ENCODE measurements around the gene ATP5MC3.

ATP5MC3 gene

DNA sequence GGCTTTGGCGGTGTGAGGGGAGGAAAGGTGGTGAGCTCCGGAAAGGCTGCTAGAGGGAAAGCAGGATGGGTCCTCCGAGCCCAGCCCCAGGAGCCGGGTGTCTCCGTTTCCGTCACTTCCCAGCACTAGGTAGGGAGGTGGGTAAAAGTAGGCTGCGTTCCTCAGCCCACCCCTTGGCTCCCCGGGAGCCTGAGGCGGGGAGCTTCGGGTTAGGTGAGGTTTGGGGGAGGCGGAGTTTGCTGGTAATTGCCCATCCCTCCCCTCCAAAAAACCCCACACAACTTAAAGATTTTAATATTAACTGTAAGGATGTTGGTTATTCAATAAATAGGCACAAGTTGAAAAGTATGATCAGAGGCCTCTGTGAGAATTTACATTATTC, 13.0 kb downstream of the ATP5MC3 start:
- H3K4me1 ChIP-seq (ENCODE audit: control insufficient read depth, insufficient read depth, low read length, unreplicated experiment), result peaks cover 15% of the 10 kb centered on the region
- peaks cover 41% of the 10 kb centered on the region for H3K79me2 ChIP-seq (ENCODE audit: control insufficient read depth, insufficient read depth, low read length, unreplicated experiment)
- H3K27me3 ChIP-seq (ENCODE audit: insufficient read depth, low read length), result no peaks in the 10 kb centered on the region
- peak overlapping the region; percentile 31; the same call in 1 of the 2 replicates for H3K27ac ChIP-seq (ENCODE audit: low read depth, low read length)
- no peak overlapping the region for H2AFZ ChIP-seq (ENCODE audit: low read length, unreplicated experiment)
- H3K36me3 ChIP-seq (ENCODE audit: insufficient read depth, low read length), result no peaks in the 10 kb centered on the region
- peak overlapping the region; percentile 89 for H3K4me3 ChIP-seq (ENCODE audit: low read depth, low read length)

DNA sequence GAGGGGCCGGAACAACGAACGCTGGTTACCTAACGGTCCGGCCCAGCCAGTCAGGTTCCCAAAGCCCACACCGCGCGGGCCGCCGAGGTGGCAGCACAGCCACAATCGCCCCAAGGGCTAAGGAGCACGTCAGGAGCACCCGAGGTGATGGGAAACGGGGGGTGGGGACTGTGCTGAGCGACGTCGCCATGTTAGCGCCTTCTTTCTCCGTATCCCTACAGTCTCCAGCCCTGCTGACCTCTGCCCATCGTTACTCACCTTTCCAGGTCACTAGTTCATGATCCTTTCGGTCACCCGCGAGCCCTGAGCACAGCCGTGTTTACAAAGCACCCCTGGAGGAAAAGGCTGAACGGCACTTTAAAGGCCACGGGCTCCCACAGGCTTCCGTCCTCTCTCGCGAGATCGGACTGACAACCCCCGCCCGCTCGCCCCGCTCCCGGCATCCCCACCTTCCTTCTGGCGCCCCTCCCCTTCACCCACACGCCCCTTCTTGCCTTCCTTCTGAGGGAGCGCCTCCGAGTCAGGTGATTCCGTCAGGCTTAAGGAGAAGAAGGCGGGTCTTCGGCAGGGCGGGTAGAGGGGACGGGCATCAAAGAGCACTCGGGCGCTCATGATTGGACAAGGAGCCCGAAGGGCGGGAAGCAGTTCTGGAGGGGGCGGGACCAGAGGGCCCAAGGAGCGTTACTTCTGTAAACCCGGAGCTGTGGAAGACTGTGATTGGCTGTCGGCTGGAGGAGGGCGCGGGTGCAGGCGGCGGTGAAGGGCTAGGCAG, 13.5 kb downstream of the ATP5MC3 start, which contains the start of gene ATF2:
Gene ATF2, minus strand, starts transcription at position 412 of the 772 bp plus-strand sequence. CDS start 31,760 bp downstream, outside the sequence.
- Histone ChIP-seq H3K27me3 (ENCODE audit: insufficient read depth, low read length) (no peaks in the 10 kb centered on the region), H3K36me3 (ENCODE audit: insufficient read depth, low read length) (no peaks in the 10 kb centered on the region), H3K4me1 (ENCODE audit: control insufficient read depth, insufficient read depth, low read length, unreplicated experiment) (peaks cover 15% of the 10 kb centered on the region), H3K79me2 (ENCODE audit: control insufficient read depth, insufficient read depth, low read length, unreplicated experiment) (peaks cover 45% of the 10 kb centered on the region), H2AFZ (ENCODE audit: low read length, unreplicated experiment) (peak within 1 kb of the TSS; percentile 88), H3K4me3 (ENCODE audit: low read depth, low read length) (peak within 1 kb of the TSS; percentile 89), H3K27ac (ENCODE audit: low read depth, low read length) (peak within 1 kb of the TSS; percentile 78)

DNA sequence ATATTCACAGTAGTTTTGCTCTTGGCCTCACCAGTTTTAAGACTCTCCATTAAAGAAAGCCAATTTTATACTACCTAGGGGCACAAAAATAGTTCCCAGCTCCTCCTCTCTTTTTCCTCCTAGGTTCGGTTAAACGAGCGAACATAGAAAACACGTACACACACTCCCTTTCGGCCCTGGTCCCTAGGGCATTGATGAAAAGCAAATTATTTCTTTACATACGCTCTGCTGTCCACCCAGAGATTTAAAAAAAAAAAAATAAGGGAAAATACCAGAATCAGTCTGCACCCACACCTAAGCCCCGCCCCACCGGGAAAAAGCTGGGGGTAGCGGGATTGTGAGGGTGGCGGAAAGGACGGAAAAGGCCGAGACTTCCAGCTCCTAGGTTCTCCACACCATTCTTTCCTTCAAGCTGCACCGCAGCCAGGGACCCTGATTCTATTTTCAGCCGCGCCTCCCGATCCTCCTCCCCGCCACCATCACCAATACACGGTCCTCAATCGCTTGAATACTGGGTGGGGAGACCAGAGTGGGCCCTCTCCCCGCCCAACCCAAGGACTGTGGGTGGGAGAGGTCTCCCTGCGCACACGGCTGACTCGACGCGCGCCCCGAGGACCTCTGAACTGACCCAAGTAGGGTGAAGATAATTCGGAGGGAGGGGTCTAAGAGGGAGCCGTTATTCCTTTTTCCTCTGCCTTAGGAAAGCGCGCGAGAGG, 14.3 kb downstream of the ATP5MC3 start:
- H2AFZ ChIP-seq (ENCODE audit: low read length, unreplicated experiment), result peak overlapping the region; percentile 88
- peaks cover 50% of the 10 kb centered on the region for H3K79me2 ChIP-seq (ENCODE audit: control insufficient read depth, insufficient read depth, low read length, unreplicated experiment)
- no peaks in the 10 kb centered on the region for H3K36me3 ChIP-seq (ENCODE audit: insufficient read depth, low read length)
- peak overlapping the region; percentile 89 for H3K4me3 ChIP-seq (ENCODE audit: low read depth, low read length)
- peaks cover 15% of the 10 kb centered on the region for H3K4me1 ChIP-seq (ENCODE audit: control insufficient read depth, insufficient read depth, low read length, unreplicated experiment)
- H3K27ac ChIP-seq (ENCODE audit: low read depth, low read length), result peak overlapping the region; percentile 78
- H3K27me3 ChIP-seq (ENCODE audit: insufficient read depth, low read length), result no peaks in the 10 kb centered on the region

DNA sequence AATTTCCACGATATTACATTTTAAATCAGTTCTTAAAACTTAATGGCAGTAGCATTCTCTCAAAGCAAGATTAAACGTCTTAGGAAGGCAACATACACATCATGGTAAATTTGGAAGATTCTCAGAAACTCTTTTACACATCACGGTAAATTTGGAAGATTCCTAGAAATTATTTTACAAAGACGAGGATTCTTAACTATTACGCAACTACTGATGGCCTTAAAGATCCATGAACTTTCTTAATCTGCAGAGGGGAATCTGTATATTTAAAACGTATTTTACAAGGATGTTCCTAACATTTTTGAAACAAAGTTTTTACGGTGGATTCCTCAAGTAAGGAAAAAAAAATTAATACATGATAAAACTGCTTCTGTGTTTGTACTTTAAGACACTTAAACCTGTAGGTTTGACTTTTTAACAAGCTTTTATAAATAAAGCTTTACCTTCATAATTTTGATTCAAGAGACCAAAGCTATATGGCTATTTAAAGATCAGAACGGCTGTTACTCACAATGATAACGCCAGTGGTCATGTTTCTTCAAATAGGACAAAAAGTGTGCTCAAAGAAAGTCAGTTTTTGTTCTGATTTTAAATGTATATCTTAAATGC, 15.2 kb downstream of the ATP5MC3 start:
- Histone ChIP-seq H3K27ac (ENCODE audit: low read depth, low read length) (peak overlapping the region; percentile 78; the same call in 1 of the 2 replicates), H3K36me3 (ENCODE audit: insufficient read depth, low read length) (no peaks in the 10 kb centered on the region), H3K79me2 (ENCODE audit: control insufficient read depth, insufficient read depth, low read length, unreplicated experiment) (peaks cover 59% of the 10 kb centered on the region), H2AFZ (ENCODE audit: low read length, unreplicated experiment) (no peak overlapping the region), H3K27me3 (ENCODE audit: insufficient read depth, low read length) (no peaks in the 10 kb centered on the region), H3K4me3 (ENCODE audit: low read depth, low read length) (peak overlapping the region; percentile 89), H3K4me1 (ENCODE audit: control insufficient read depth, insufficient read depth, low read length, unreplicated experiment) (peaks cover 15% of the 10 kb centered on the region)

DNA sequence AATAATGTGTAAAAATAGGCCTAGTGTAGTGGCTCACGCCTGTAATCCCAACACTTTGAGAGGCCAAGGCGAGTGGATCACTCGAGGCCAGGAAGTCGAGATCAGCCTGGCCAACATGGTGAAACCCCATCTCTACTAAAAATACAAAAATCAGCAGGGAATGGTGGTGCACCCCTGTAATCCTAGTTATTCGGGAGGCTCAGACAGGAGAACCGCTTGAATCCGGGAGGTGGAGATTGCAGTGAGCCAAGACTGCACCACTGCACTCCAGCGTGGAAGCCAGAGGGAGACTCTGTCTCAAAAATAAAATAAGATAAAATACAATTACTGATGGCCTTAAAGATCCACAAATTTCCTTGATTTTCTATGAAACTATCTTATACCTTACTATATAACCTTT, 17.3 kb downstream of the ATP5MC3 start:
- peaks cover 79% of the 10 kb centered on the region for H3K79me2 ChIP-seq (ENCODE audit: control insufficient read depth, insufficient read depth, low read length, unreplicated experiment)
- H3K27me3 ChIP-seq (ENCODE audit: insufficient read depth, low read length), result no peaks in the 10 kb centered on the region
- H3K4me3 ChIP-seq (ENCODE audit: low read depth, low read length), result no peak overlapping the region
- no peak overlapping the region for H3K27ac ChIP-seq (ENCODE audit: low read depth, low read length)
- H3K36me3 ChIP-seq (ENCODE audit: insufficient read depth, low read length), result no peaks in the 10 kb centered on the region
- no peak overlapping the region for H2AFZ ChIP-seq (ENCODE audit: low read length, unreplicated experiment)
- peaks cover 13% of the 10 kb centered on the region for H3K4me1 ChIP-seq (ENCODE audit: control insufficient read depth, insufficient read depth, low read length, unreplicated experiment)

DNA sequence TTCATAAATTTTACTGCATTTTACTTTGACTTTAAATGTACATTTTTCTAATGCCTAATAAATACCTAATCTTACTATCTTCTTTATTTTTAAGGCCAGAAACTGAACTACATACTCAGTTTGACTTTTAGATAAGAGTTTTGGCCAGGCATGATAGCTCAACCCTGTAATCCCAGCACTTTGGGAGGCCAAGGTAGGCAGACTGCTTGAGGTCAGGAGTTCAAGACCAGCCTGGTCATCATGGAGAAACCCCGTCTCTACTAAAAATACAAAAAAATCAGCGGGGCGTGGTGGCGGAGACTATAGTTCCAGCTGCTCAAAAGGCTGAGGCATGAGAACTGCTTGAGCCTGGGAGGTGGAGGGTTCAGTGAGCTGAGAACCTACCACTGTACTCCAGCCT, 22.6 kb downstream of the ATP5MC3 start:
- Histone ChIP-seq H3K36me3 (ENCODE audit: insufficient read depth, low read length) (no peaks in the 10 kb centered on the region), H3K27ac (ENCODE audit: low read depth, low read length) (no peak overlapping the region), H2AFZ (ENCODE audit: low read length, unreplicated experiment) (no peak overlapping the region), H3K27me3 (ENCODE audit: insufficient read depth, low read length) (no peaks in the 10 kb centered on the region), H3K4me1 (ENCODE audit: control insufficient read depth, insufficient read depth, low read length, unreplicated experiment) (peaks cover 11% of the 10 kb centered on the region), H3K79me2 (ENCODE audit: control insufficient read depth, insufficient read depth, low read length, unreplicated experiment) (peaks cover 89% of the 10 kb centered on the region), H3K4me3 (ENCODE audit: low read depth, low read length) (no peak overlapping the region)

DNA sequence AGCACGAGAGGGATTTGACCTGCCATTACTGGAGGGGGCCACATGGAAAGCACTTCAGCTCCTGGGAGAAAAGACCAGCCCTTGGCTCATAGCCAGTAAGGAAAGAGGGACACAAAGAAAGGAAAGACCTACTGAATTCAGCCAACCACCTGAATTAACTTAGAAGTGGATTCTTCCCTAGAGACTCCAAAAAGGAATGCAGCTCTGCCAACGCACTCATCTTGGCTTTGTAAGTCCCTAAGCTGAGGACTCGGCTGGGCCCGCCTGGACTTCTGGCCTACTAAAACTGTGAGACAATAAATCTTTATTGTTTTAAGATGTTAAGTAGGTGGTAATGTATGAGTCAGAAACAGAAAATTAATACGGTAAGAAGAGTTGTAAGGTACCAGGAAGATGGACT, 25.0 kb downstream of the ATP5MC3 start:
- Histone ChIP-seq H3K27me3 (ENCODE audit: insufficient read depth, low read length) (no peaks in the 10 kb centered on the region), H3K36me3 (ENCODE audit: insufficient read depth, low read length) (no peaks in the 10 kb centered on the region), H3K4me1 (ENCODE audit: control insufficient read depth, insufficient read depth, low read length, unreplicated experiment) (peaks cover 18% of the 10 kb centered on the region), H3K79me2 (ENCODE audit: control insufficient read depth, insufficient read depth, low read length, unreplicated experiment) (peaks cover 92% of the 10 kb centered on the region), H3K27ac (ENCODE audit: low read depth, low read length) (no peak overlapping the region), H2AFZ (ENCODE audit: low read length, unreplicated experiment) (no peak overlapping the region), H3K4me3 (ENCODE audit: low read depth, low read length) (no peak overlapping the region)

DNA sequence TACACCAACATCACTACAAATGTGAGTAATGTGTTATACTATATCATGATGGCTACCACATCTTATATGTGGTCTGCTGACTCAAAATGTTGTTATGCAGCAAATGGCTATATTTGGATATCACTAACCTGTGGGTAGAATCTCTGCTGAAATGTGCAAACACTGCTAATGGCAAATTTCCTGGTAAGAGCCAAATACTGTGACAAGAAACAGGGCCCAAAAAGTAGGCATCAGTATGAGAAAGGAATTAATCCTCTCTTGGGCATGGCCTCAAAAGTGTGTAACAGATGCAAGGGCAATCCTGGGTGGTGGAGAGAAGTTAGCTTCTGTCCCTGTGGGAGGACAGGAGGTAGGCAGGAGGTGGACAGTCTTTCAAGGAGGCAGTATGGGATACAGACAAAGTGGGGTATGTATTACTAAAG, 26.8 kb downstream of the ATP5MC3 start:
- no peak overlapping the region for H2AFZ ChIP-seq (ENCODE audit: low read length, unreplicated experiment)
- peak overlapping the region; percentile 49 for H3K27ac ChIP-seq (ENCODE audit: low read depth, low read length)
- H3K36me3 ChIP-seq (ENCODE audit: insufficient read depth, low read length), result peaks cover 3% of the 10 kb centered on the region
- peaks cover 88% of the 10 kb centered on the region for H3K79me2 ChIP-seq (ENCODE audit: control insufficient read depth, insufficient read depth, low read length, unreplicated experiment)
- H3K4me3 ChIP-seq (ENCODE audit: low read depth, low read length), result no peak overlapping the region
- no peaks in the 10 kb centered on the region for H3K27me3 ChIP-seq (ENCODE audit: insufficient read depth, low read length)
- H3K4me1 ChIP-seq (ENCODE audit: control insufficient read depth, insufficient read depth, low read length, unreplicated experiment), result peaks cover 18% of the 10 kb centered on the region

DNA sequence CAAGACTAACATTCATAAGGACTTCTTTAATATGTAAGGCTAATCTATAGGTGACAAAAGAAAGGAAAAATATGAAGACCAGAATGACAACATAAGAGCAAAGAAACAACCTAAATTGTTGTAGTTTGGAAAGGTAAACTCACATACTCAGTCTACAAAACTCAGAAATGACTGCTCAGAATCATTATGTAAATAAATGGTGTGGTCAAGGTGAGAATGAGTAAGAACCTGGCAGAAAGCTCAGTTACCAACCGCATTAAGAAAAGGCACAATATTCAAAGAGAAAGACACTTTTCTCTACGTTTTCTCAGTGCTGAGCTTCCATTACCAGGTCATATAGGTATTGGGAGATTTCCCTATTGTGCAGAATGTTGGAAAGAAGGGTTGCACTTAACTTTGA, 29.3 kb downstream of the ATP5MC3 start:
- no peaks in the 10 kb centered on the region for H3K27me3 ChIP-seq (ENCODE audit: insufficient read depth, low read length)
- H3K4me3 ChIP-seq (ENCODE audit: low read depth, low read length), result no peak overlapping the region
- H2AFZ ChIP-seq (ENCODE audit: low read length, unreplicated experiment), result no peak overlapping the region
- peaks cover 25% of the 10 kb centered on the region for H3K4me1 ChIP-seq (ENCODE audit: control insufficient read depth, insufficient read depth, low read length, unreplicated experiment)
- H3K36me3 ChIP-seq (ENCODE audit: insufficient read depth, low read length), result peaks cover 4% of the 10 kb centered on the region
- H3K79me2 ChIP-seq (ENCODE audit: control insufficient read depth, insufficient read depth, low read length, unreplicated experiment), result peaks cover 88% of the 10 kb centered on the region
- no peak overlapping the region for H3K27ac ChIP-seq (ENCODE audit: low read depth, low read length)

DNA sequence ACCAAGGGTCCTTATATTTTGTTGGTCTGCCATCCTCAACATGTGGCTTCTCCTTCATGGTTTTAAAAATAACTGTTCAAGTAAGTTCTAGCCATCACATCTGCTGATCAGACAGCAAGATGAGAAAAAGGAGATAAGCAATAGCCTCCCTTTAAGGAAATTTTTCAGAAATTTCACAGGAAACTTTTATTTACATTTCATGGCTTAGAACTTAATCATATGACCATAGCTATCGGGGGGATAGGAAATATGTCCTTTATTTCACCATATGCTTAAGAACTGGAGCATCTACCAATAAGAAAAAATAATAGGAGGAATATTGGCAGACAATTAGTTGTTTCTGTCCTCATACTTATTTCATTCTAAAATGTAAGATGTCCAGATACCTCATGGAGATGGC, 29.7 kb downstream of the ATP5MC3 start:
- Histone ChIP-seq H3K36me3 (ENCODE audit: insufficient read depth, low read length) (peaks cover 4% of the 10 kb centered on the region), H3K4me1 (ENCODE audit: control insufficient read depth, insufficient read depth, low read length, unreplicated experiment) (peaks cover 29% of the 10 kb centered on the region), H3K79me2 (ENCODE audit: control insufficient read depth, insufficient read depth, low read length, unreplicated experiment) (peaks cover 86% of the 10 kb centered on the region)

More for the DNA sequence above, 29.7 kb downstream of the ATP5MC3 start:
- H3K27ac ChIP-seq (ENCODE audit: low read depth, low read length), result no peak overlapping the region
- H3K4me3 ChIP-seq (ENCODE audit: low read depth, low read length), result no peak overlapping the region
- no peaks in the 10 kb centered on the region for H3K27me3 ChIP-seq (ENCODE audit: insufficient read depth, low read length)
- H2AFZ ChIP-seq (ENCODE audit: low read length, unreplicated experiment), result no peak overlapping the region

Data from ACC112 (cell line).